ENCODE results near the gene SMARCC2.

The SMARCC2 gene

GRCh38 chr12:56224102-56224701 lies 34.9 kb upstream of the SMARCC2 start, which contains the start of gene NABP2:
Gene NABP2, plus strand, starts transcription at chr12:56224342. Its CDS starts 515 bp downstream, at chr12:56224857.
- no peaks in the 10 kb centered on the region for H3K36me3 ChIP-seq
- peak within 1 kb of the TSS; percentile 93 for H3K27ac ChIP-seq
- H3K4me1 ChIP-seq (ENCODE audit: control insufficient read depth in 1 of 2, insufficient read depth in 1 of 2, low read depth in 1 of 2, low read length in 1 of 2), result peaks cover 48% of the 10 kb centered on the region in 2 experiments
- TF ChIP-seq CTCF (IDR thresholded peaks at IDR 0.05), result peak; percentile 97
- no peaks in the 10 kb centered on the region for H3K9me3 ChIP-seq
- H3K27me3 ChIP-seq, result no peaks in the 10 kb centered on the region
- peak within 1 kb of the TSS; percentile 75 to 77 for H3K4me3 ChIP-seq (ENCODE audit: low read depth in 1 of 2, low read length in 1 of 2)

- H3K4me3 ChIP-seq (ENCODE audit: low read depth in 1 of 2, low read length in 1 of 2), result peak overlapping the region; percentile 75 to 77
- no peak for TF ChIP-seq CTCF (IDR thresholded peaks at IDR 0.05)
- peaks cover 48% of the 10 kb centered on the region in 2 experiments for H3K4me1 ChIP-seq (ENCODE audit: control insufficient read depth in 1 of 2, insufficient read depth in 1 of 2, low read depth in 1 of 2, low read length in 1 of 2)
- no peaks in the 10 kb centered on the region for H3K27me3 ChIP-seq
- no peaks in the 10 kb centered on the region for H3K36me3 ChIP-seq
- H3K9me3 ChIP-seq, result no peaks in the 10 kb centered on the region
- peak overlapping the region; percentile 93 for H3K27ac ChIP-seq
These were observed 34.4 kb upstream of the SMARCC2 start for GRCh38 chr12:56223571-56224101.

- Histone ChIP-seq H3K9me3 (no peaks in the 10 kb centered on the region), H3K36me3 (peaks cover 3% of the 10 kb centered on the region), H3K4me1 (ENCODE audit: control insufficient read depth in 1 of 2, insufficient read depth in 1 of 2, low read depth in 1 of 2, low read length in 1 of 2) (peaks cover 48% of the 10 kb centered on the region in 2 experiments), H3K4me3 (ENCODE audit: low read depth in 1 of 2, low read length in 1 of 2) (peak overlapping the region; percentile 84 to 85), H3K27ac (peak overlapping the region; percentile 93), H3K27me3 (no peaks in the 10 kb centered on the region)
- TF ChIP-seq CTCF (IDR thresholded peaks at IDR 0.05), result no peak
These were observed 33.2 kb upstream of the SMARCC2 start for GRCh38 chr12:56222531-56222895.

GRCh38 chr12:56221757-56222530 lies 32.7 kb upstream of the SMARCC2 start, which contains the start of gene RNF41:
Gene RNF41, minus strand, starts transcription at chr12:56221922. Its CDS starts 7,875 bp downstream, at chr12:56214047.
- H3K27ac ChIP-seq, result peak within 1 kb of the TSS; percentile 93

More at GRCh38 chr12:56221757-56222530, 32.7 kb upstream of the SMARCC2 start, which contains the start of gene RNF41:
- Histone ChIP-seq H3K9me3 (no peaks in the 10 kb centered on the region), H3K4me3 (ENCODE audit: low read depth in 1 of 2, low read length in 1 of 2) (peak within 1 kb of the TSS; percentile 84 to 85), H3K4me1 (ENCODE audit: control insufficient read depth in 1 of 2, insufficient read depth in 1 of 2, low read depth in 1 of 2, low read length in 1 of 2) (peaks cover 48% of the 10 kb centered on the region in 2 experiments), H3K27me3 (no peaks in the 10 kb centered on the region), H3K36me3 (peaks cover 8% of the 10 kb centered on the region)
- peak; percentile 38 for TF ChIP-seq CTCF (IDR thresholded peaks at IDR 0.05)
